ENCODE data around the gene ITGB4.

- no peak for TF ChIP-seq CTCF (conservative IDR thresholded peaks at IDR 0.05; ENCODE audit: low read depth in 2 of 2)
- TF ChIP-seq EZH2 (IDR thresholded peaks at IDR 0.05; ENCODE audit: low read depth, unreplicated experiment): no peak
- no peak for TF ChIP-seq EZH2phosphoT487 (IDR thresholded peaks at IDR 0.05; ENCODE audit: unreplicated experiment)
- no peak for TF ChIP-seq POLR2AphosphoS5 (IDR thresholded peaks at IDR 0.05; ENCODE audit: low read depth)
- TF ChIP-seq REST (IDR thresholded peaks at IDR 0.05; ENCODE audit: unreplicated experiment): no peak
- TF ChIP-seq CREB1 (CRISPR knock-in tag; IDR thresholded peaks at IDR 0.05; ENCODE audit: low read depth): no peak
These were observed 82.6 kb downstream of the ITGB4 start for GRCh38 chr17:75803883-75804282.

Measured in GM23338 (cell line).